Right lobe of liver (tissue), 6 donors: ENCODE data around the gene LRRC72. TPM values are rescaled to one million over a fixed set of nuclear protein-coding genes. Genes with fewer than 3 reads are reported as not detected.

Experiments
- ATAC-seq, 4 donors: fragments of 200-7000 bp; cut with Tn5 transposase; one replicate each; pipeline ENCODE4 v1.9.1; 2020; ENCODE audit warnings: mild to moderate bottlenecking in 4 of 4, moderate library complexity in 4 of 4
- DNase-seq, 3 donors: peaks; one replicate each; pipeline ENCODE4 v3.0.0-alpha.2; 2020
- H3K27ac ChIP-seq, 3 donors: fragments of 200-600 bp; one replicate each; pipeline ENCODE4 v1.8.0; 2022
- H3K27me3 ChIP-seq, 2 donors: fragments of 200-600 bp; one replicate each; pipeline ENCODE4 v1.8.0; 2022
- H3K36me3 ChIP-seq, 4 donors: fragments of 200-600 bp; sonication (generic) in 1 of 4; one replicate each; pipeline versions ENCODE4 v1.5.1 to v1.8.0; 2017 to 2022; ENCODE audit warnings: control low read depth in 1 of 4
- H3K4me1 ChIP-seq, 4 donors: fragments of 200-600 bp; sonication (generic) in 1 of 4; one replicate each; pipeline versions ENCODE4 v1.5.1 to v1.8.0; 2017 to 2022; ENCODE audit warnings: control low read depth in 1 of 4
- H3K4me3 ChIP-seq, 3 donors: fragments of 200-600 bp; one replicate each; pipeline ENCODE4 v1.8.0; 2022
- H3K9me3 ChIP-seq, 4 donors: fragments of 200-600 bp; sonication (generic) in 1 of 4; one replicate each; pipeline versions ENCODE4 v1.5.1 to v1.8.0; 2017 to 2022; ENCODE audit warnings: control low read depth in 1 of 4
- POLR2A ChIP-seq: fragments of 450-650 bp; IDR thresholded peaks from one replicate; pipeline ENCODE4 v1.6.1; 2017; ENCODE audit warnings: antibody characterized with exemption, mild to moderate bottlenecking
- WGBS: methylation state at CpG from one replicate; pipeline ENCODE4 v1.1.6; 2018; ENCODE audit warnings: low coverage, low lambda C conversion rate; ENCODE audit not compliant: insufficient coverage; ENCODE audit errors: missing lambda C conversion rate; 5-methylcytosine and 5-hydroxymethylcytosine counted together
- intact Hi-C, 2 donors: fragments of 100-400 bp; cut with DNase I; formaldehyde crosslinking; loops; one replicate each; pipeline versions ENCODE4 v1.11.2 to v1.14.1; 2022
- total RNA-seq, 6 experiments: library from RNA; depleted of rRNA in 2 of 6; stranded (reverse); fragments of >200 nt in 2 of 6; fragmentation: NEBNext Ultra II Directional in 3 of 6; extraction: Animal tissue kit (Norgen Biotek cat#: 25700) in 3 of 6; gene quantifications; one replicate each; pipeline versions ENCODE4 v1.1.0 to v1.2.4, GENCODE V29; 2016 to 2023
- TF ChIP-seq, protein P1 (sequence below), 4 donors: fragments of 200-600 bp in 3 of 4; fragments of 450-650 bp in 1 of 4; IDR thresholded peaks; one replicate each; pipeline versions ENCODE4 v1.5.1 to v1.8.0; 2016 to 2022; ENCODE audit warnings: antibody characterized with exemption in 4 of 4, mild to moderate bottlenecking in 2 of 4
- donor health status: DM: no; HTN: yes; CAD: no.
- donor health status: DM: no; HTN: no; CAD: no.
- donor health status: DM: no; HTN: no; CAD: no.
- donor health status: DM: no; HTN: yes; CAD: no.
- donor health status: DM: no; HTN: yes; CAD: no.

Gene LRRC72
- total RNA-seq, 6 experiments from 2014 or later, result not detected

GRCh38 chr7:16509829-16510228 is 16.8 kb upstream of the LRRC72 start:
- ATAC-seq (no peak), DNase-seq (no peak)
- intact Hi-C loops, result no loop called here
- Histone ChIP-seq H3K9me3 (no peaks in the 10 kb centered on the region), H3K4me1 (no peaks in the 10 kb centered on the region), H3K27me3 (no peaks in the 10 kb centered on the region), H3K36me3 (no peaks in the 10 kb centered on the region), H3K4me3 (no peak overlapping the region), H3K27ac (no peak overlapping the region)
- no peak for TF ChIP-seq POLR2A
- TF ChIP-seq, protein P1, sequence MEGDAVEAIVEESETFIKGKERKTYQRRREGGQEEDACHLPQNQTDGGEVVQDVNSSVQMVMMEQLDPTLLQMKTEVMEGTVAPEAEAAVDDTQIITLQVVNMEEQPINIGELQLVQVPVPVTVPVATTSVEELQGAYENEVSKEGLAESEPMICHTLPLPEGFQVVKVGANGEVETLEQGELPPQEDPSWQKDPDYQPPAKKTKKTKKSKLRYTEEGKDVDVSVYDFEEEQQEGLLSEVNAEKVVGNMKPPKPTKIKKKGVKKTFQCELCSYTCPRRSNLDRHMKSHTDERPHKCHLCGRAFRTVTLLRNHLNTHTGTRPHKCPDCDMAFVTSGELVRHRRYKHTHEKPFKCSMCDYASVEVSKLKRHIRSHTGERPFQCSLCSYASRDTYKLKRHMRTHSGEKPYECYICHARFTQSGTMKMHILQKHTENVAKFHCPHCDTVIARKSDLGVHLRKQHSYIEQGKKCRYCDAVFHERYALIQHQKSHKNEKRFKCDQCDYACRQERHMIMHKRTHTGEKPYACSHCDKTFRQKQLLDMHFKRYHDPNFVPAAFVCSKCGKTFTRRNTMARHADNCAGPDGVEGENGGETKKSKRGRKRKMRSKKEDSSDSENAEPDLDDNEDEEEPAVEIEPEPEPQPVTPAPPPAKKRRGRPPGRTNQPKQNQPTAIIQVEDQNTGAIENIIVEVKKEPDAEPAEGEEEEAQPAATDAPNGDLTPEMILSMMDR (IDR thresholded peaks at IDR 0.05), result no peak

GRCh38 chr7:16511314-16511713 is 15.3 kb upstream of the LRRC72 start:
- DNase-seq (no peak), ATAC-seq (no peak)
- Histone ChIP-seq H3K4me1 (no peaks in the 10 kb centered on the region), H3K27me3 (no peaks in the 10 kb centered on the region), H3K4me3 (no peak overlapping the region), H3K36me3 (no peaks in the 10 kb centered on the region), H3K9me3 (no peaks in the 10 kb centered on the region), H3K27ac (no peak overlapping the region)
- TF ChIP-seq, protein P1 (IDR thresholded peaks at IDR 0.05), result no peak
- TF ChIP-seq POLR2A, result no peak
- intact Hi-C loops, result no loop called here
- WGBS, result 37% methylated on average over 2 of the region's 5 CpGs

DNA sequence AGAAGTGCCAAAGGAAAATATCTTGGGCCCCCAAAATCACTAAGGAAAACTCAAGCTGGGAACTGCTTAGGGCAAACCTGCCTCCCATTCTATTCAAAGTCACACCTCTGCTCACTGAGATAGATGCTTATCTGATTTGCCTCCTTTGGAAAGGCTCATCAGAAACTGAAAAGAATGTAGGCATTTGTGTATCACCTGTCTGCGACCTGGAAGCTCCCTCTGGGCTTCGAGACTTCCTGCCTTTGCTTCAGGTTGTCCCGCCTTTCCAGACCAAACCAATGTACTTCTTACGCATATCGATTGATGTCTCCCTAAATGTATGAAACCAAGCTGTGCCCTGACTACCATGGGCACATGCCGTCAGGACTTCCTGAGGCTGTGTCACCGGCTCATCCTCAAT is 14.5 kb upstream of the LRRC72 start:
- no peak for DNase-seq
- TF ChIP-seq POLR2A, result no peak
- TF ChIP-seq, protein P1 (IDR thresholded peaks at IDR 0.05), result no peak
- H3K9me3 ChIP-seq, result no peaks in the 10 kb centered on the region
- 74% methylated on average over 4 of the region's 7 CpGs for WGBS
- ATAC-seq, result no peak
- H3K4me3 ChIP-seq, result no peak overlapping the region
- no peak overlapping the region for H3K27ac ChIP-seq
- H3K27me3 ChIP-seq, result no peaks in the 10 kb centered on the region
- no peaks in the 10 kb centered on the region for H3K4me1 ChIP-seq
- intact Hi-C loops, result no loop called here
- no peaks in the 10 kb centered on the region for H3K36me3 ChIP-seq

GRCh38 chr7:16514271-16514670 is 12.4 kb upstream of the LRRC72 start:
- DNase-seq (no peak), ATAC-seq (no peak)
- H3K27me3 ChIP-seq, result no peaks in the 10 kb centered on the region
- TF ChIP-seq, protein P1 (IDR thresholded peaks at IDR 0.05), result no peak
- no peak for TF ChIP-seq POLR2A
- no peak overlapping the region for H3K4me3 ChIP-seq
- WGBS, result 64% methylated on average over 1 of the region's 1 CpG
- no peaks in the 10 kb centered on the region for H3K36me3 ChIP-seq
- intact Hi-C loops, result no loop called here
- no peaks in the 10 kb centered on the region for H3K9me3 ChIP-seq
- no peaks in the 10 kb centered on the region for H3K4me1 ChIP-seq
- no peak overlapping the region for H3K27ac ChIP-seq

GRCh38 chr7:16514729-16515128 is 11.9 kb upstream of the LRRC72 start:
- no peaks in the 10 kb centered on the region for H3K36me3 ChIP-seq
- H3K4me3 ChIP-seq, result no peak overlapping the region
- H3K4me1 ChIP-seq, result no peaks in the 10 kb centered on the region
- intact Hi-C loops, result no loop called here
- no peak for ATAC-seq
- no peak overlapping the region for H3K27ac ChIP-seq
- TF ChIP-seq POLR2A, result no peak
- TF ChIP-seq, protein P1 (IDR thresholded peaks at IDR 0.05), result no peak
- no peaks in the 10 kb centered on the region for H3K27me3 ChIP-seq
- H3K9me3 ChIP-seq, result no peaks in the 10 kb centered on the region
- no peak for DNase-seq
